Neural crest cell (in vitro differentiated cells): Measurements from ENCODE around the gene DKK3. TPM values are rescaled to one million over a fixed set of nuclear protein-coding genes. Genes with fewer than 3 reads are reported as not detected.

Experiments
- DNase-seq: peaks from one replicate; pipeline ENCODE4 v3.0.0; 2021; ENCODE audit warnings: low read depth, mixed read lengths, low spot score
- H3K27ac Mint-ChIP-seq: one replicate; pipeline ENCODE4 v1.8.0; 2021; ENCODE audit warnings: mild to moderate bottlenecking, mixed read lengths; ENCODE audit not compliant: unreplicated experiment
- H3K27me3 Mint-ChIP-seq: 2 replicates; pipeline ENCODE4 v1.8.0; 2021; ENCODE audit warnings: low read depth, mild to moderate bottlenecking, mixed read lengths
- H3K36me3 Mint-ChIP-seq: 2 replicates; pipeline ENCODE4 v1.8.0; 2021; ENCODE audit warnings: low read depth, mild to moderate bottlenecking, mixed read lengths
- H3K4me1 Mint-ChIP-seq: 2 replicates; pipeline ENCODE4 v1.8.0; 2021; ENCODE audit warnings: mixed read lengths
- H3K4me3 Mint-ChIP-seq: one replicate; pipeline ENCODE4 v1.8.0; 2021; ENCODE audit warnings: mild to moderate bottlenecking, mixed read lengths
- H3K9me3 Mint-ChIP-seq: 2 replicates; pipeline ENCODE4 v1.8.0; 2021; ENCODE audit warnings: mixed read lengths
- total RNA-seq: library from RNA; stranded (reverse); gene quantifications from 2 replicates; pipeline ENCODE4 v1.2.1, GENCODE V29; 2021
- TF ChIP-seq, protein P1 (sequence below): fragments of 200-600 bp; sonication (generic); conservative IDR thresholded peaks from 2 replicates; pipeline ENCODE4 v1.5.0; 2021; ENCODE audit warnings: antibody characterized with exemption, mild to moderate bottlenecking

The DKK3 gene
- total RNA-seq, 1 donor from 2014 or later, result 21.0 TPM

DNA sequence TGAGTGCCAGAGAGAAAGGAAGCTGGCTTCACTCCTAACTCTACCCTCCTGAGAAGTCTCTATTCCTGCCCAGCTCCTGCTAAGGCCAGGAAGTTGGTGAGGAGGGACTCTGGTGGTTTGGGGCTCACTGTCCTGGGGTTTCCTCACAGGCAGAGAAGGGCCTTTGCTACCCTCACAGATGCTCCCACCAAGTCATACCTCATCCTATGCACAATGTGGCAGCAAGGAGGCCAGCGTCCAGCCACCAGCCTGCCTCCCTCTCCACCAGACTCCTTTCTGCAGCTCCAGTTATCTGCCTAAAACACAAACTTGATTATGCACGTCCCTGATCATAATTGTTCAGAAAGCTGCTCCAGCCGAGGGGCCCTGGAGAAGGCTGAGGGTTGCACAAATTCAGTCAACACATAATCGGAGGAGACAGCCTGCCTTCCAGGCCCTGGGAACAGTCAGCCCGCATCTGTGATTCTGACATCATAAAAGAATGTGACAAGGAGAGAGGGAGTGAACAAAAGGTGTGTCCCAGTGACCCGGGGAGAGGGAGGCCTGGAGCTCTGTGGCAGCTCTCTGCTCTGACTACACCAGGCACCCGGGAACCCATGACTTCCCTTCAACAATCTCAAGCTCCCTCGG lies 28.8 kb downstream of the DKK3 start:
- TF ChIP-seq, protein P1, sequence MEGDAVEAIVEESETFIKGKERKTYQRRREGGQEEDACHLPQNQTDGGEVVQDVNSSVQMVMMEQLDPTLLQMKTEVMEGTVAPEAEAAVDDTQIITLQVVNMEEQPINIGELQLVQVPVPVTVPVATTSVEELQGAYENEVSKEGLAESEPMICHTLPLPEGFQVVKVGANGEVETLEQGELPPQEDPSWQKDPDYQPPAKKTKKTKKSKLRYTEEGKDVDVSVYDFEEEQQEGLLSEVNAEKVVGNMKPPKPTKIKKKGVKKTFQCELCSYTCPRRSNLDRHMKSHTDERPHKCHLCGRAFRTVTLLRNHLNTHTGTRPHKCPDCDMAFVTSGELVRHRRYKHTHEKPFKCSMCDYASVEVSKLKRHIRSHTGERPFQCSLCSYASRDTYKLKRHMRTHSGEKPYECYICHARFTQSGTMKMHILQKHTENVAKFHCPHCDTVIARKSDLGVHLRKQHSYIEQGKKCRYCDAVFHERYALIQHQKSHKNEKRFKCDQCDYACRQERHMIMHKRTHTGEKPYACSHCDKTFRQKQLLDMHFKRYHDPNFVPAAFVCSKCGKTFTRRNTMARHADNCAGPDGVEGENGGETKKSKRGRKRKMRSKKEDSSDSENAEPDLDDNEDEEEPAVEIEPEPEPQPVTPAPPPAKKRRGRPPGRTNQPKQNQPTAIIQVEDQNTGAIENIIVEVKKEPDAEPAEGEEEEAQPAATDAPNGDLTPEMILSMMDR, result no peak
- no peak overlapping the region for H3K4me3 Mint-ChIP-seq
- peaks cover 31% of the 10 kb centered on the region for H3K4me1 Mint-ChIP-seq
- peak overlapping the region; percentile 59 for H3K27ac Mint-ChIP-seq
- no peaks in the 10 kb centered on the region for H3K9me3 Mint-ChIP-seq
- DNase-seq, result no peak
- H3K27me3 Mint-ChIP-seq, result no peaks in the 10 kb centered on the region
- no peaks in the 10 kb centered on the region for H3K36me3 Mint-ChIP-seq

DNA sequence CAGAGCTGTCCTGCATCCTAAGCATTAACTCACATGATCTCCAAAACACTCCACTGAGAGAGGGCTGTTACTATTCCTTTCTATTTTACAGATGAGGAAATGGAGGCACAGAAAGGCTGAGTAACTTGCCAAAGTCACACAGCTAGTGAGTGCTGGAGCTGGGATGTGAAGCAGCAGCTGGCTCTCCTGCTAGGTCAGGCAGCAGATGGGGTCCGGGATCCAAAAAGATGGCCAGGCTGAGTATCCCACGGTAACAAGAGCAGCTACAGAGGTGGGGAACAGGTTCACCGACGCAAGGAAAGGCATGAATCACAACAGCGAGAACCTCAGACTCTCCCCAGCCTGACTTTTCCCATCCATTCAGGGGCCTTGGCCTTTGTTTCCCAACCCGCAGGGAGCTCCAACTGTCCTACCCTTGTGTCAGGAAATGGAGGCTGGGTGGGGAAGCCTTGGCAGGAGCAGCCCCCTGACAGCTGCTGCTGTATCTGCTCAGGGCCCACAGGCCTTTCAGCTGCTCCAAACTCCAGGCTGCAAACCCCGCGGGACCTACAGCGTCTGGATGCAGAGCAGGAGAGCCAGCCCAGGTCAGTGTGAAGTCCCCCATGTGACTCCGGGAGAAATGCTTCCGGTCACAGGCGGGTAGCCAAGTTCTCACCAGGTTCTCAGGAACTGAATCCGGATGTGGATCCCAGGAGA lies 29.5 kb downstream of the DKK3 start:
- no peak for DNase-seq
- no peaks in the 10 kb centered on the region for H3K9me3 Mint-ChIP-seq
- peaks cover 32% of the 10 kb centered on the region for H3K4me1 Mint-ChIP-seq
- no peak overlapping the region for H3K4me3 Mint-ChIP-seq
- no peaks in the 10 kb centered on the region for H3K27me3 Mint-ChIP-seq
- no peaks in the 10 kb centered on the region for H3K36me3 Mint-ChIP-seq
- TF ChIP-seq, protein P1, result no peak
- no peak overlapping the region for H3K27ac Mint-ChIP-seq

DNA sequence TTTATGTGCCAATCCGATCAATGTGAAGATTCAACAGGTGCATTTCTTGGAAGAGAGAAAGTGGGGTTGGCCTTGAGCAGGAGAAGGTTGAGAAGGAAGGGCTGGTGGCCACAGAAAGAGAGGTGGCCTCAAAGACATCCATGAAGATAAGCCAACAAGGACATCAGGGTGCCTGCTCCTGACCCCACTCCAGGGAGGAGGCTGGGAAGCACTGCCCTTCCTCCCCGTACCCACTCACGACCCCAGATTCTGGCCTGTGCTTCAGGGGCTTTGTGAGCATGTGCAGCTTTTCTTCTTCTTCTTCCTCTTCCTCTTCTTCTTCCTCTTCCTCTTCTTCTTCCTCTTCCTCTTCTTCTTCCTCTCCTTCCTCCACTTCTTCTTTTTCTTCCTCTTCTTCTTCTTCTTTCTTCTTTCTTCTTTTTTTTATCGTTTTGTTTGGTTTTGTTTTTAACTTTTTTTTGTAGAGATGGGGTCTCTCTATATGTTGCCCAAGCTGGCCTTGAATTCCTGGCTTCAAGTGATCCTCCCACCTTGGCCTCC lies 30.3 kb downstream of the DKK3 start:
- H3K27me3 Mint-ChIP-seq, result no peaks in the 10 kb centered on the region
- H3K4me3 Mint-ChIP-seq, result no peak overlapping the region
- no peaks in the 10 kb centered on the region for H3K9me3 Mint-ChIP-seq
- no peaks in the 10 kb centered on the region for H3K36me3 Mint-ChIP-seq
- no peak overlapping the region for H3K27ac Mint-ChIP-seq
- TF ChIP-seq, protein P1, result no peak
- H3K4me1 Mint-ChIP-seq, result peaks cover 40% of the 10 kb centered on the region
- DNase-seq, result no peak

DNA sequence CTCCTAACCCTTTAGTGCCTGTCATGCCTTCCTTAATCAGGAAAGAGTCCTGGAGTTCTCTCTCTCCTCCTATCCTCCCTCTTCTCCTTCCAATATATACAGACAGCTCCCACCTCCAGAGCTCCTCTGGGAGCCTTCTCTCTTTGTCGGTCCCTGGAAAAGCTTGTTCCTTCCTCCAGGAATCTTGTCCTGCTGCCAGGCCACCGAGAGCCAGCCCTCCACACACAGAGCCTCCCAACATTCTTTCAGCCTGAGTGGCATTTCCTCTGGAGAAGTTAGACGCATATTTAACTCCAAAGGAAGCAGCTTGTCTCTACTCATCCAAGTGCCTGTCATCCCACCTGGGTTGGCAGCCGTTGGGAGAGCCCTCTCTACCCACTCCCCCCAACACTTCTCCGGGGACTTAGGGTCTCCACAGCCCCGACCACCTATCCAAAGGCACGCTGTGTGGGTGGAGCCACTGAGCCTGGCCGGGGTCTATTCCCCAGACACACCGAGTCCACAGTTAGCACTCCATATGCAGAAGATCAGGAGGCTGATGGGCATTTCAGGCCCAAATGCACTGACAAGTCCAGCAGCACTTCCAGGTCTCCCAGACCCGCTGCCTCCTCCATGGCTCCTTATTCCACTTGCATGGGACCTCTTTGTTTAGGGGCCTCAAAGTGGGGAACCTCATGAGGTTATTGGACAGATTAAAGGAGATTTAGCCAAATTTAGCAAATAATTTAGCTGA lies 31.1 kb downstream of the DKK3 start:
- peaks cover 48% of the 10 kb centered on the region for H3K4me1 Mint-ChIP-seq
- DNase-seq, result no peak
- H3K9me3 Mint-ChIP-seq, result no peaks in the 10 kb centered on the region
- TF ChIP-seq, protein P1, result no peak
- no peak overlapping the region for H3K27ac Mint-ChIP-seq
- no peaks in the 10 kb centered on the region for H3K27me3 Mint-ChIP-seq
- no peak overlapping the region for H3K4me3 Mint-ChIP-seq
- H3K36me3 Mint-ChIP-seq, result no peaks in the 10 kb centered on the region

DNA sequence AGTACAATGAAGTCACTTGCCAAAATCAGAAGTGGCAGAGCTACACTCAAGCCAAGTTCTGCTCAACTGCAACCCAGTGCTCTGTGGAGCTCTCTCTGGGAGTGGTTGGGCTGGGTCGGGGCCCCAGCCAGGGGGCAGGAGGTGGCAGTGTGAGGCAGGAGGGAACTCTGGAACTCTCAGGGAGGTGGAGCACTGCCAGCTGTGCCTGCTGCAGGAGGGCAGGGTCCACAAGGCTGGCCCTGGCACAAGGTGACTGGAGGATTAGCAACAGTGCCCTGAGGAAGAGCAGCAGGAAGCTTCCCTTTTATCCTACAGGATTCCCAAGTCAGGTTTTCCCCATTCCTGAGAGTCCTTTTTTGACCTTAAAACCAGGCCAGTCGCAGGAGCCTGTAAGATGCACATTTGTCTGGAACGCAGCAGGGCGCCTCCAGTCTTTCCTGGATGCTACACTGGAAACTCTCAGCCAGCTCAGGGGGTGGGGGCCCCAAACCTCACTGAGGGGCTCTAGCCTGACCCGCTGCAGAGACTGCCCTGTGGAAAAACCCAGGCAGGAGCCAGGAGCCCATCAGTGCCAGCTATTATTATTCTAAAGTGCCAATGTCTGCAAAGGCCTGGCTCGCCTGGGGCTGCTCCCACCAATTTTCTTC lies 31.8 kb downstream of the DKK3 start:
- TF ChIP-seq, protein P1, result no peak
- Mint-ChIP-seq H3K4me3 (no peak overlapping the region), H3K27me3 (no peaks in the 10 kb centered on the region), H3K4me1 (peaks cover 56% of the 10 kb centered on the region), H3K9me3 (no peaks in the 10 kb centered on the region), H3K27ac (no peak overlapping the region), H3K36me3 (no peaks in the 10 kb centered on the region)
- DNase-seq, result no peak
